Ramos (cell line): Measurements from ENCODE around the gene APLP1.
"Not testable (repeated sequence)": the region's sequence is repeated elsewhere in the genome, so short reads cannot be mapped to it uniquely, and the experiment has no call there.

Experiments used
- in situ Hi-C: fragments of 300-500 bp; cut with MboI; formaldehyde crosslinking; loops from one replicate; pipeline ENCODE4 v1.14.3; 2022; ENCODE audit warnings: low sequenced_read_pairs; ENCODE audit not compliant: unreplicated experiment

The APLP1 gene

GRCh38 chr19:35851213-35852028 is 17.0 kb upstream of the APLP1 start:
- in situ Hi-C loops, result no loop called here

DNA sequence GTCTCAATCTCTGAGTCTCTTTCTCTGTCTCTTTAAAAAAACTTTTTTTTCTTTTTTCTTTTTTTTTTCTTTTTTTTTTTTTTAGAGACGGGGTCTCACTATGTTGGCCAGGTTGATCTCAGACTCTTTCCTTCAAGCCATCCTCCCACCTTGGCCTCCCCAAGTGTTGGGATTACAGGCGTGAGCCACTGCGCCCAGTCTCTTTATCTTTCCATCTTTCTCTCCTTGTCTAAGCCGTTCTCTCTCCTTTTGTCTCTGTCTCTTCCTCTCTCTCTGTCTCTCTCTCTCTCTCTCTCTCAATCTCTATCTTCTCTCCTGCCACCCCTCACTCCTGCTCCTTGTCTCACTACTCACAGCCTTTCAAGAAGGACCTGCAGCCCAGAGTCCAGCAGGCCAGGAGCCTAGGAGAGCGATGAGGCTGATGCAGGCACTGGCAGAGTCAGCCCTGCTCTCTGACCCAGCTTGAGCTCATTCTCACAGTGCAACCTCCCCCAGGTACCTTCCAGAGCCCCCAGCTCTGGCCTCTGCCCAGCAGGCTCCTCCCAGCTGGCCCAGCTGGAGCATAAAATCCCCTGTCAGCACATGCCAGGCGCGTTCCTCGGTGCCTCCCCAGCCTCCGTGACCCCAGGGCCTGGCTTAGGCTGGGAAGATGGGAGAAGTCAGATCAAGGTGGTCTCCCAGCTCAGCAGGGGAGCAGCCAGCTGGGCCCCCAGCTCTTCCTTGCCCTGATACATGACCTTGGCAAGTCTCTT is 16.2 kb upstream of the APLP1 start, which contains the start of gene NPHS1:
TSS of gene NPHS1 (minus strand) at position 476 of the 752 bp plus-strand sequence. CDS start 667 bp downstream, outside the sequence.
- in situ Hi-C loops, result no loop called here

DNA sequence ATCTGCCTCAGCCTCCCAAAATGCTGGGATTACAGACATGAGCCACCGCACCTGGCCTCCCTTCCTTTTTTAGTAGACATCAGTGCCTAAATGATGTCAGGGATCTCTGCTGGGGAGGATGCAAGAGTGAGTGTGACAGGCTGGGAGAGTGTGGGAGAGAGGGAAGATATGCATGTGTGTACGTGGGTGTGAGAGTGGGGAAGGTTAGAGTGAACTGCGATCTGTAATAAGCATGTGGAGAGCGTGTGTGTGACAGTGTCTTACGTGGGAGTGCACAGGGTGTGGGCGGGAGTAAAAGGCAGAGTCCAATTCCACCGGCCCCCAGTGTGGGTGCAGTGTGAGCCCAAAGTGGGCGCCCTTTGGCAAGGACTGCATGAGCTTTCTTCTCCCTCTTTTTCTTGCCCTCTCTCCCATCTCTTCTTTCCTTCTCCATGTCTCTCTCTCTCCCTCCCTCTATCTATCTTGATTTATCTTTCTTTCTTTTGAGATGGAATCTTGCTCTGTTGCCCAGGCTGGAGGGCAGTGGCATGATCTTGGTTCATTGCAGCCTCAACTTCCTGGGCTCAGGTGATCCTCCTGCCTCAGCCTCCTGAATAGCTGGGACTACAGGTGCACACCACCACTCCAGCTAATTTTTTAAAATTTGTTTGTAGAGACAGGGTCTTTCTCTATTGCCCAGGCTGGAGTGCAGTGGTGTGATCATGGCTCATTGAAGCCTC is 15.2 kb upstream of the APLP1 start:
- in situ Hi-C loops, result no loop called here

GRCh38 chr19:35856546-35857149 is 11.7 kb upstream of the APLP1 start, which contains the start of gene KIRREL2:
KIRREL2 (plus strand) TSS chr19:35856911; CDS start chr19:35857120, 209 bp downstream.
- in situ Hi-C loops, result no loop called here

DNA sequence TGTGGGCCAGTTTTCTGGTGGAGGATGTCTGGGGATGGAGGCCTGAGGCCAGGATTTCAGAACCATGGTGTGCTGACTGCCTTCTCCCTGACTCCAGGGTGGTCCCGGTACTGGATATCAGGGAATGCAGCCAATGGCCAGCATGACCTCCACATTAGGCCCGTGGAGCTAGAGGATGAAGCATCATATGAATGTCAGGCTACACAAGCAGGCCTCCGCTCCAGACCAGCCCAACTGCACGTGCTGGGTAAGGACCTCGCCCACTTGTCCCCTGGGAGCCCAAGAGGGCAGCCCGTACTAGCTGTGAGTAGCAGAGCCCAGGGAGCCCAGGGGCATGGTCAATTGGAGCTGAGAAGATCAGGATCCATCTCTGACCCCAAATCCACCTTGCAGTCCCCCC is 10.1 kb upstream of the APLP1 start:
- in situ Hi-C loops, result no loop called here

DNA sequence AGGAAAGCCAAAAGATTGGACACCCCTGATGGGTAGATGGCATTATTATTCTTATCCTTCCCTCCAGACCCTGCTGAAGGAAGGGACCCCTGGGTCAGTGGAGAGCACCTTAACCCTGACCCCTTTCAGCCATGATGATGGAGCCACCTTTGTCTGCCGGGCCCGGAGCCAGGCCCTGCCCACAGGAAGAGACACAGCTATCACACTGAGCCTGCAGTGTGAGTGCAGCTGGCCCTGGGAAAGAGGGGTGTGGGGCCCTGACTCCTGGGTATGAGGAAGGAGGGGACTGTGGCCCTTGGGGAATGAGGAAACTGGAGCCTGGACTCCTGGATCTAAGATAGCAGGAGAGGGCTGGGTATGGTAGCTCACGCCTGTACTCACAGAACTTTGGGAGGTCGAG is 9.0 kb upstream of the APLP1 start:
- in situ Hi-C loops, result no loop called here

- in situ Hi-C loops, result no loop called here
Measured at GRCh38 chr19:35860436-35860817, 7.9 kb upstream of the APLP1 start.

DNA sequence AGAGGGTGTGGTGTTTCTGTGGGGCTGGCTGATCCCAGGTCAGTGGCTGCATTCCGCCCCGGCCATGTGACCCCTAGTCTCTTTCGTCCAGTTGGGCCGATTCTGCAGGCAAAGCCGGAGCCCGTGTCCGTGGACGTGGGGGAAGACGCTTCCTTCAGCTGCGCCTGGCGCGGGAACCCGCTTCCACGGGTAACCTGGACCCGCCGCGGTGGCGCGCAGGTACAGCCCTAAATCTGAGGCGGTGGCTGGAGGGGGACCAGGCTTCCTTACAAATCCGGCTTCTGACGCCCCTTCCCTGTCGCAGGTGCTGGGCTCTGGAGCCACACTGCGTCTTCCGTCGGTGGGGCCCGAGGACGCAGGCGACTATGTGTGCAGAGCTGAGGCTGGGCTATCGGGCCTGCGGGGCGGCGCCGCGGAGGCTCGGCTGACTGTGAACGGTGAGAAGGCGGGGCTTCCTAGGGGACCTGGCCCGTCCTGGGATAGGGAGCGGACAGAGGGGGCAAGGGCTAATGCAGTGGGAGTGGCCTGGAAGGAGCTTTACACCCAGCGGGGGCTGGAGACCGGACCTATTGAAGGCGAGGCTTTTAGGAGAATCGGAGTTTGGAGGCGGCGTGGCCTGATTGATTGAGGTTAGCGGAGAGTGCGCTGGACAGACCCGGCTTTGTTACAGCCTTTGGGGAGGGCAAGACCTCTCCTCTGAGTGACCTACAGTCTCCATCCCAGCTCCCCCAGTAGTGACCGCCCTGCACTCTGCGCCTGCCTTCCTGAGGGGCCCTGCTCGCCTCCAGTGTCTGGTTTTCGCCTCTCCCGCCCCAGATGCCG is 7.3 kb upstream of the APLP1 start:
- in situ Hi-C loops, result no loop called here

GRCh38 chr19:35861640-35862160 is 6.7 kb upstream of the APLP1 start:
- in situ Hi-C loops, result no loop called here

DNA sequence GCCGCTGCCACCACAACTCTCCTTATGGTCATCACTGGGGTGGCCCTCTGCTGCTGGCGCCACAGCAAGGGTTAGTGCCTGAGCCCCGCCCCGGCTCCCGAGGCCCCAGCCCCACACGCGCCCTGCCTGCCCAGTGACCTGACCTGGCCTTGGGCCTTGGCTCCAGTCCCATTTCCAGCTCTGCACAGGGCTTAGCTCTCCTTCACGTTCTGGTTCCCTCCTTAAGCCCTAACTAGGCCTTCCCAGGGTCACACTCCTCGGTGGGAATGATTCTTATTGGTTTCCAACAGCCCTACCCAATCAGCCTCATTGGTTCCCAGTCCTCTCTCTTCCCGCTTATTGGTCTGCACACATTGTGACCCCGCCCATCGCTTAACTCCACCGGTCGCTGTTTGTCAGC is 5.8 kb upstream of the APLP1 start:
- in situ Hi-C loops, result no loop called here

DNA sequence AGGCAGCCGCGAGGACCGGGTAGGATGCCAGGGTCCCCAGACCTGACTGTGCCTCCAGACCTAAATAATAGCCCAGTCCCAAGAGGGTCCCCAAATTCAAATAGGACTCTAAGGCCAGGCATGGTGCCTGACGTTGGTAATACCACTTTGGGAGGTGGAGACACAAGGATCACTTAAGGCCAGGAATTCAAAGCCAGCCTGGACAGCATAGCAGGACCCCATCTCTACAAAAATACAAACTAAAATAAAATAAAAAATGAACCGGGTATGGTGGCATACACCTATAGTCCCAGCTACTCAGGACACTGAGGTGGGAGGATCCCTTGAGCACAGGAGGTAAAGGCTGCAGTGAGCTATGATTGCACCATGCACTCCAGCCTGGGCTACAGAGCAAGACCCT is 5.4 kb upstream of the APLP1 start:
- in situ Hi-C loops, result no loop called here

GRCh38 chr19:35868823-35869326 is 501 bp downstream of the APLP1 start:
- in situ Hi-C loops, result no loop called here

- in situ Hi-C loops, result no loop called here
Measured at GRCh38 chr19:35869327-35870123, 1.2 kb downstream of the APLP1 start.

GRCh38 chr19:35870124-35870736 is 1.9 kb downstream of the APLP1 start:
- in situ Hi-C loops, result not testable (repeated sequence)

- in situ Hi-C loops, result no loop called here
Measured at GRCh38 chr19:35870798-35871197, 2.4 kb downstream of the APLP1 start.

GRCh38 chr19:35871611-35872010 is 3.2 kb downstream of the APLP1 start:
- in situ Hi-C loops, result no loop called here

GRCh38 chr19:35872180-35872579 is 3.8 kb downstream of the APLP1 start:
- in situ Hi-C loops, result no loop called here

DNA sequence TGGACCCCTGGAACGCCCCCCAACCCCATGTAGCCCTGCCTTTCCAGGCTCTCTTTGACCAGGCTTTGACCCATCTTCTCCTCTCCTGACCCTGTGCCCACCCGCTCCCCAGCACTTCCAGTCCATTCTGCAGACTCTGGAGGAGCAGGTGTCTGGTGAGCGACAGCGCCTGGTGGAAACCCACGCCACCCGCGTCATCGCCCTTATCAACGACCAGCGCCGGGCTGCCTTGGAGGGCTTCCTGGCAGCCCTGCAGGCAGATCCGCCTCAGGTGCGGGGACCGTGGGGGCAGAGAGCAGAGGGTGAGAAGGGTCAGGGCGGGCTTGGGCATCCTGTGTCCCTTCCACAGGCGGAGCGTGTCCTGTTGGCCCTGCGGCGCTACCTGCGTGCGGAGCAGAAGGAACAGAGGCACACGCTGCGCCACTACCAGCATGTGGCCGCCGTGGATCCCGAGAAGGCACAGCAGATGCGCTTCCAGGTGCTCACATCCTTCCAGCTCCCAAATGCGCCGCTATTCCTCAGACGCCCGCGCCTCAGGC is 6.1 kb downstream of the APLP1 start:
- in situ Hi-C loops, result no loop called here
